GM12878 (cell line): ENCODE results near the gene MYOZ1. TPM values are rescaled to one million over a fixed set of nuclear protein-coding genes. Genes with fewer than 3 reads are reported as not detected.

ENCODE experiments used
- ATAC-seq: fragments of 200-7000 bp; cut with Tn5 transposase; 3 replicates; pipeline ENCODE4 v1.9.1; 2020; ENCODE audit warnings: mild to moderate bottlenecking, moderate library complexity
- BruUV-seq: library from RNA; stranded (reverse); fragments of 400-500 nt; replicated peaks from 2 replicates; lab custom pipeline; 2021; lab: Mats Ljungman, UMichigan
- CTCF ChIA-PET: fragments of 300-600 bp; sonication (Branson Sonifier 250); formaldehyde crosslinking; extraction: SDS; loops from one replicate; lab custom pipeline; 2021; ENCODE audit warnings: inconsistent platforms; lab: Yijun Ruan, JAX
- POLR2A ChIA-PET: fragments of 350-600 bp; formaldehyde crosslinking; extraction: SDS; loops from one replicate; lab custom pipeline; 2021; ENCODE audit warnings: inconsistent platforms; lab: Charles Lee
- RAD21 ChIA-PET: fragments of 300-600 bp; sonication (Branson Sonifier 250); formaldehyde crosslinking; loops from one replicate; lab custom pipeline; 2023; ENCODE audit warnings: antibody characterized with exemption; ENCODE audit not compliant: unreplicated experiment; lab: Charles Lee
- SMC1A ChIA-PET: fragments of 300-600 bp; sonication (Branson Sonifier 250); formaldehyde crosslinking; loops from one replicate; lab custom pipeline; 2023; ENCODE audit not compliant: unreplicated experiment, uncharacterized antibody; lab: Charles Lee
- DNase-seq: peaks from one replicate; pipeline ENCODE4 v3.0.0-alpha.2; 2011; ENCODE audit warnings: low read depth, low spot score
- FAIRE-seq: peaks from 3 replicates; lab custom pipeline; 2011; peaks lifted over from hg19 to GRCh38; lab: Jason Lieb, UNC
- H2AFZ ChIP-seq: 2 replicates; pipeline ENCODE4 v1.6.0; 2011; ENCODE audit warnings: low read depth, low read length, control low read depth; ENCODE audit not compliant: control insufficient read depth
- H3K27ac ChIP-seq: 2 replicates; pipeline ENCODE4 v1.5.1; 2011; ENCODE audit warnings: control low read depth; ENCODE audit not compliant: control insufficient read depth, insufficient read depth
- H3K27me3 ChIP-seq, 2 experiments: replicated peaks in 1 of 2; 2 replicates each; pipeline versions ENCODE4 v1.6.0 to v1.6.1; 2011; ENCODE audit warnings: low read length in 1 of 2; ENCODE audit not compliant: control insufficient read depth in 2 of 2, insufficient read depth in 2 of 2
- H3K36me3 ChIP-seq, 2 experiments: 2 replicates each; pipeline ENCODE4 v1.5.1; 2011; ENCODE audit warnings: low read length in 1 of 2; ENCODE audit not compliant: control insufficient read depth in 2 of 2, insufficient read depth in 2 of 2
- H3K4me1 ChIP-seq: 2 replicates; pipeline ENCODE4 v1.6.1; 2011; ENCODE audit warnings: mild to moderate bottlenecking, low read length, moderate library complexity, mixed read lengths; ENCODE audit not compliant: control insufficient read depth, insufficient read depth
- H3K4me2 ChIP-seq: 2 replicates; pipeline ENCODE4 v1.6.0; 2011; ENCODE audit warnings: control low read depth; ENCODE audit not compliant: control insufficient read depth, insufficient read depth
- H3K4me3 ChIP-seq: fragments of 200-600 bp; sonication (generic); 2 replicates; pipeline ENCODE4 v1.5.1; 2016
- H3K79me2 ChIP-seq: 2 replicates; pipeline ENCODE4 v1.6.0; 2011; ENCODE audit warnings: low read length; ENCODE audit not compliant: control insufficient read depth, insufficient read depth
- H3K9ac ChIP-seq: 2 replicates; pipeline ENCODE4 v1.8.0; 2011; ENCODE audit warnings: low read length, control low read depth, mixed read lengths; ENCODE audit not compliant: control insufficient read depth, insufficient read depth
- H3K9me3 ChIP-seq: replicated peaks from 3 replicates; pipeline ENCODE4 v1.5.1; 2011; ENCODE audit warnings: mild to moderate bottlenecking, low read length; ENCODE audit not compliant: control insufficient read depth, insufficient read depth
- H4K20me1 ChIP-seq: 2 replicates; pipeline ENCODE4 v1.6.0; 2011; ENCODE audit not compliant: control insufficient read depth, insufficient read depth
- CBFB ChIP-seq: IDR thresholded peaks from 2 replicates; pipeline ENCODE4 v1.6.1; 2016; ENCODE audit warnings: antibody characterized with exemption, low read depth
- CREB1 ChIP-seq: IDR thresholded peaks from 2 replicates; pipeline ENCODE4 v1.6.1; 2012; ENCODE audit warnings: low read depth, mild to moderate bottlenecking, inconsistent platforms
- EED ChIP-seq: sonication (generic); IDR thresholded peaks from 2 replicates; pipeline ENCODE4 v1.6.1; 2016; ENCODE audit warnings: antibody characterized with exemption, low read depth
- KLF5 ChIP-seq: fragments of 450-650 bp; IDR thresholded peaks from 2 replicates; pipeline ENCODE4 v1.6.1; 2014; ENCODE audit warnings: mild to moderate bottlenecking; ENCODE audit not compliant: partially characterized antibody
- ZZZ3 ChIP-seq: IDR thresholded peaks from 2 replicates; pipeline ENCODE4 v1.6.1; 2011; ENCODE audit warnings: low read depth; ENCODE audit not compliant: control insufficient read depth, insufficient read length
- WGBS: methylation state at CpG from one replicate; pipeline ENCODE4 v1.1.6; 2016; ENCODE audit warnings: low lambda C conversion rate; ENCODE audit not compliant: insufficient replicate concordance, insufficient coverage; ENCODE audit errors: missing lambda C conversion rate; 5-methylcytosine and 5-hydroxymethylcytosine counted together
- in situ Hi-C: fragments of 300-500 bp; cut with MboI; formaldehyde crosslinking; loops from 9 replicates; pipeline ENCODE4 v1.14.3; 2018; ENCODE audit warnings: mixed read lengths
- intact Hi-C: fragments of 100-400 bp; cut with micrococcal nuclease; formaldehyde crosslinking; loops from one replicate; pipeline ENCODE4 v1.14.2; 2022; ENCODE audit not compliant: unreplicated experiment
- polyA plus RNA-seq, 11 experiments: library from polyadenylated mRNA; depleted of rRNA in 4 of 11; unstranded in 6 of 11; stranded (reverse) in 5 of 11; fragments of >200 nt; fragmentation: Nextera tagmentation in 4 of 11; fragmentation: Illumina TruSeq in 1 of 11; extraction: Ambion mirVana in 4 of 11; extraction: Trizol in 1 of 11; gene quantifications; 1 replicate in 1 of 11; 2 replicates in 10 of 11; pipeline versions ENCODE4 v1.2.1 to v1.2.3, GENCODE V29; 2011 to 2016; ENCODE audit warnings: inconsistent platforms in 2 of 11, missing spikeins in 2 of 11, low read depth in 1 of 11
- total RNA-seq, 4 experiments: library from RNA; depleted of rRNA in 3 of 4; stranded (reverse); fragments of >200 nt in 3 of 4; fragmentation: Illumina TruSeq in 1 of 4; extraction: Trizol in 1 of 4; gene quantifications; 2 replicates each; pipeline versions ENCODE4 v1.2.1 to v1.2.3, GENCODE V29; 2013 to 2021
- TF ChIP-seq, protein P1 (sequence below): IDR thresholded peaks from 2 replicates; pipeline ENCODE4 v1.6.1; 2011; ENCODE audit warnings: mild to moderate bottlenecking, low read depth, low read length, moderate library complexity; ENCODE audit not compliant: insufficient replicate concordance

Gene MYOZ1
- total and polyA plus RNA-seq, 10 of the 15 experiments (the other 5 are each of a cell fraction or from before 2014, with no cell fraction given), result 0.05 to 2.0 (median 0.62) TPM

DNA sequence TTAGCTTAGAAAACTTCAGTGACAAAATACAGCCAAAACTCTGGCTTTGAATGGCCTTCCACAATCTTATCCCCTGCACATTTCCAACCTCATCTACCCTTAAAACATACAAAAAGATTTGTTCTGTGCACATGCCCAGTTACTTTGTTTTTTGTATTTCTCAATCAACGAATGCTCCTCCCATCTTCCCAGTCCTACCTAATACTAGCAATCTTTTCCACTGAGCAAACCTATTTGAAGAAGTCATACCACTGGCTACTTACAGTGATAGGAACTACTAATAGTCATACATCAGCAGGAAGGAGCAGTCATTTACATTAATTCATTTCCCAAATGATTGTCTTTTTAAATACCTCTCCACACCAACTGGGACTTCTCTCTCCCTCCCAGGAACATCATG lies 52.6 kb downstream of the MYOZ1 start (continued):
- TF ChIP-seq, protein P1, sequence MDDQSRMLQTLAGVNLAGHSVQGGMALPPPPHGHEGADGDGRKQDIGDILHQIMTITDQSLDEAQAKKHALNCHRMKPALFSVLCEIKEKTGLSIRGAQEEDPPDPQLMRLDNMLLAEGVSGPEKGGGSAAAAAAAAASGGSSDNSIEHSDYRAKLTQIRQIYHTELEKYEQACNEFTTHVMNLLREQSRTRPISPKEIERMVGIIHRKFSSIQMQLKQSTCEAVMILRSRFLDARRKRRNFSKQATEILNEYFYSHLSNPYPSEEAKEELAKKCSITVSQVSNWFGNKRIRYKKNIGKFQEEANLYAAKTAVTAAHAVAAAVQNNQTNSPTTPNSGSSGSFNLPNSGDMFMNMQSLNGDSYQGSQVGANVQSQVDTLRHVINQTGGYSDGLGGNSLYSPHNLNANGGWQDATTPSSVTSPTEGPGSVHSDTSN, result no peak
- TF ChIP-seq CBFB, result no peak
- no peak for TF ChIP-seq ZZZ3
- TF ChIP-seq, all 136 proteins: peak for 0

DNA sequence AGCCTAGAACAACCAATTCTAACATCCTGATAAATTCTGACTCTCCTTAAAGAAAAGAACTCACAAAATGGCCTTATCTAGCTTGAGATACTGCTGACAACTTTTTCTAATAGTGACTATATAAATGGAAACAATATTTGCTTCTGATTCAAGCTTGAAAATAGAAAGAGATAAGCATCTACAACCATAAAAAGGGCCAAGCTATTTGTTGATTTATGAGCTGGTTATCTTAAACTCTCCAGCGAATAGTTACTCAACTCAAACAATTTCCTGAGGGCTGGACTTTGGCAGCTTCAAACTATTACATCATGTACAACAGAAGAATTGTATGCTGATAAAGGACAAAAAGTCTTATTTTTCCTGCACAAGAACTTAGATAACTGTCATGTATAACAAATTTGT lies 54.7 kb downstream of the MYOZ1 start:
- Histone ChIP-seq H2AFZ (no peak overlapping the region), H3K4me3 (no peak overlapping the region; the same call in 1 of the 2 replicates), H3K4me2 (no peak overlapping the region), H3K79me2 (no peaks in the 10 kb centered on the region), H3K9ac (no peak overlapping the region), H3K27me3 (no peaks in the 10 kb centered on the region), H4K20me1 (no peaks in the 10 kb centered on the region), H3K36me3 (no peaks in the 10 kb centered on the region), H3K27ac (no peak overlapping the region), H3K9me3 (no peaks in the 10 kb centered on the region), H3K4me1 (no peaks in the 10 kb centered on the region; the same call in 1 of the 2 replicates)
- TF ChIP-seq EED (no peak), KLF5 (no peak), CREB1 (no peak)
- 9% methylated on average over 1 of the region's 1 CpG for WGBS
- CTCF ChIA-PET, result interaction anchor here (1.1 to 1.3 kb wide), 3 partner anchors 15 to 57 kb away, joined by 4 read pairs; no protein-coding TSS in a partner anchor
- RAD21 ChIA-PET, result interaction anchor here (0.7 to 1.3 kb wide), 2 partner anchors 16 to 57 kb away, joined by 3 read pairs; no protein-coding TSS in a partner anchor
- FAIRE-seq (no peak), ATAC-seq (no peak), DNase-seq (no peak)
- in situ Hi-C loops (no loop called here), intact Hi-C loops (no loop called here)
- POLR2A ChIA-PET, result no interaction called here
- BruUV-seq, result no TSS peak
- SMC1A ChIA-PET, result interaction anchor here (0.9 to 1.6 kb wide), 2 partner anchors 10 to 14 kb away, joined by 3 to 5 read pairs; no protein-coding TSS in a partner anchor
